Stimulated activated CD4-positive, alpha-beta T cell treated with anti-CD3 and anti-CD28 coated beads, TNF-alpha, amount 100 ng/mL, for 48 hours (primary cell): ENCODE data around the gene CAPN11.

Experiments used
- DNase-seq, 3 donors: peaks; one replicate each; pipeline ENCODE4 v3.0.0-alpha.2; 2020; ENCODE audit warnings: low read depth in 3 of 3

Gene CAPN11

GRCh38 chr6:44211284-44211683, 52.7 kb downstream of the CAPN11 start:
- DNase-seq: no peak

- DNase-seq: no peak
Measured at GRCh38 chr6:44214307-44214706, 55.7 kb downstream of the CAPN11 start.

GRCh38 chr6:44216677-44217331, 58.2 kb downstream of the CAPN11 start, which contains the start of gene MYMX:
Gene MYMX (plus strand): TSS chr6:44216926. CDS start chr6:44217472, 546 bp downstream.
- no peak for DNase-seq

GRCh38 chr6:44217332-44218143, 58.9 kb downstream of the CAPN11 start:
- DNase-seq: no peak

- DNase-seq: no peak
Measured at GRCh38 chr6:44219053-44219814, 60.6 kb downstream of the CAPN11 start.

- DNase-seq: no peak
Measured at GRCh38 chr6:44219815-44220784, 61.5 kb downstream of the CAPN11 start.

- DNase-seq: no peak
Measured at GRCh38 chr6:44220913-44221290, 62.3 kb downstream of the CAPN11 start.

- DNase-seq: peak; percentile 45 to 73 (median 69)
Measured at GRCh38 chr6:44221291-44221960, 62.8 kb downstream of the CAPN11 start.

GRCh38 chr6:44221961-44222335, 63.3 kb downstream of the CAPN11 start:
- DNase-seq: no peak

GRCh38 chr6:44222486-44223318, 64.1 kb downstream of the CAPN11 start:
- no peak for DNase-seq

- DNase-seq: peak; percentile 67 to 89 (median 69)
Measured at GRCh38 chr6:44223319-44224028, 64.9 kb downstream of the CAPN11 start, which contains the start of gene SLC29A1. Gene SLC29A1 (plus strand): TSS chr6:44223595. CDS start chr6:44227314, 3,719 bp downstream.

- no peak for DNase-seq
Measured at GRCh38 chr6:44224029-44224964, 65.7 kb downstream of the CAPN11 start.

- DNase-seq: no peak
Measured at GRCh38 chr6:44224965-44225305, 66.3 kb downstream of the CAPN11 start.

GRCh38 chr6:44225579-44226325, 67.1 kb downstream of the CAPN11 start:
- no peak for DNase-seq

- DNase-seq: no peak
Measured at GRCh38 chr6:44226368-44227147, 67.9 kb downstream of the CAPN11 start.

- DNase-seq: no peak
Measured at GRCh38 chr6:44227148-44227793, 68.7 kb downstream of the CAPN11 start.
